Brain microvascular endothelial cell (primary cell): ENCODE measurements around the gene RNF207.

Experiments
- DNase-seq: peaks from one replicate; pipeline ENCODE4 v3.0.0-alpha.2; 2020
- H3K27ac ChIP-seq: fragments of 250-450 bp; sonication (Bioruptor Pico); 2 replicates; pipeline ENCODE4 v1.5.1; 2020; ENCODE audit warnings: mild to moderate bottlenecking, moderate library complexity
- H3K27me3 ChIP-seq: fragments of 250-450 bp; sonication (Bioruptor Pico); replicated peaks from 2 replicates; pipeline ENCODE4 v1.5.1; 2020; ENCODE audit warnings: mild to moderate bottlenecking
- H3K36me3 ChIP-seq: fragments of 250-450 bp; sonication (Bioruptor Pico); replicated peaks from 2 replicates; pipeline ENCODE4 v1.5.1; 2020; ENCODE audit warnings: mild to moderate bottlenecking
- H3K4me3 ChIP-seq: 2 replicates; pipeline ENCODE4 v1.5.1; 2011; ENCODE audit warnings: low read depth, mild to moderate bottlenecking, control low read depth, low read length, moderate library complexity
- in situ Hi-C: cut with HindIII; loops from 2 replicates; pipeline ENCODE4 v1.10.0; 2017; ENCODE audit warnings: low sequenced_read_pairs, low pct_ligation_motif_present
- TF ChIP-seq, protein P1 (sequence below): IDR thresholded peaks from 2 replicates; pipeline ENCODE4 v1.5.1; 2011; ENCODE audit warnings: low read depth, mild to moderate bottlenecking, moderate library complexity, low read length, control low read depth, inconsistent platforms; ENCODE audit errors: missing control alignments

Gene RNF207

DNA sequence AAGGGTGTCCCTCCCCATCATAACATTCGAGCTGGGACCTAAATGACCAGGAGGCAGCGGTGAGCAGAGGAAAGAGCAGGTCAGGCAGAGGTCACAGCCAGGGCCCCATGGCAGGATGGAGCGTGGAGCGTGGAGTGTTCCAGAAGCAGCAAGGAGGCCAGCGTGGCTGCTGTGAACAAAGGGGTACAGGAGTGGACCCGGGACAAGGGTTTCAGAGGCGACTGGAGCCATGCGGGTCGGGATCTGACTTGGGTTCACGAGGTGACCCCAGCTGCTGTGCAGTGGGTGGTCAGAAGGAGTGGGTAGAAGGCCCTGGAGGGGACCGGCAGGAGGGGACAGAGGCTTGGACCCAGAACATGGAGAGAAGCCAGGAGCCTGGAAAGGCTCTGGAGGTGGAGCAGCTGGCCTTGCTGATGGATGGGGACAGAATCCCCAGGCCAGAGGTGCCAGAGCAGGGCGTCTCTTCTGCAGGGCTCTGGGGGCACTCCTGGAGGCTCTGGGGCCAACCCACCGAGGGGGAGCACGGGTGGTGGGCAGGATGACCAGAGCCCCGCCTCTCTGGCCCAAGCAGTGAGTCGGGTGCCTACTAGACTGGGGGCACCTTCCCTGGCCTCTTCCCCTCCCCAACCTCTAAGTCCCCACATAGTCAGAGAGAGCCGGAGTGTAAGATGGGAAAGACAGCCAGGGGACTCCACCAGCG is 28.1 kb upstream of the RNF207 start:
- in situ Hi-C loops = no loop called here

DNA sequence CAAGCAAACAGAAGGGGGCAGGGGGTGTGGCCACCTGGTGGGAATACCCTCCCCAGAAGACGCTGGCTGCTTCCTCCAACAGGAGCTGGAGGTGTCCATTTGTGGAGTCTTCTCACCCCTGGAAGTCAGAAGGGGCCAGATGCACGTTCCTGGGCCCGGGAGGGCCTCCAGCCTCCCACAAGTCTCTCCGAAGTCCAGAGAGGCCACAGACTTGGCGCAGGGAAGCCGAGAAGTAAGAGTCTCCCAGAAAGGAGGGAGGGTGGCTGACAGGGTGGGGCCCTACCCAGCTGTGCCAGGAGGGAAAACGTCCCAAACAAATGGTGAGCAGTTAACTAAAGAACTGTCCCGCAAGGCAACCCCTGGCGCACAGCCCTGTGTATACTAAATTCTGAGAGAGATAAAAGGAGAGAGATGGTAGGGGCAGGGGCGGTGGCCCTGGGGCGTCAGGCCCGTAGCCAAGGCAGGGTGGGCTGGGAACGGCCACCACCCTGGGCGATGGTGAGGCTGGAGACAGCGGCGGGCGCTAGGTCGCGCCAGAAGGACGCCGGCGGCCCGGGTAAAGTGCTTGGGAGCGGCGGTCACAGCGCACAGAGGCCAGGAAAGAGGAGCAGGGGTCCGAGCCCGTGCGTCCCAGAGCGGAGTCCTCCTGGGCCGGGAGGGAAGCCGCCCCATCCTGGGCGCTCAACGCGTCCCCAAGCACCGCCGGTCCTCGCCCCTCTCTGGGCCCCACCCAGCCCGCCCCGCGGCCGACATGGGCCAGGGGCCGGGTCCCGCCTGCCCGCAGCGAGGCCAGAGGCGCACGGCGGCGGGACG is 27.0 kb upstream of the RNF207 start:
- in situ Hi-C loops = no loop called here
- H3K4me3 ChIP-seq = no peak overlapping the region
- H3K36me3 ChIP-seq = no peaks in the 10 kb centered on the region
- no peak overlapping the region for H3K27ac ChIP-seq
- TF ChIP-seq, protein P1, sequence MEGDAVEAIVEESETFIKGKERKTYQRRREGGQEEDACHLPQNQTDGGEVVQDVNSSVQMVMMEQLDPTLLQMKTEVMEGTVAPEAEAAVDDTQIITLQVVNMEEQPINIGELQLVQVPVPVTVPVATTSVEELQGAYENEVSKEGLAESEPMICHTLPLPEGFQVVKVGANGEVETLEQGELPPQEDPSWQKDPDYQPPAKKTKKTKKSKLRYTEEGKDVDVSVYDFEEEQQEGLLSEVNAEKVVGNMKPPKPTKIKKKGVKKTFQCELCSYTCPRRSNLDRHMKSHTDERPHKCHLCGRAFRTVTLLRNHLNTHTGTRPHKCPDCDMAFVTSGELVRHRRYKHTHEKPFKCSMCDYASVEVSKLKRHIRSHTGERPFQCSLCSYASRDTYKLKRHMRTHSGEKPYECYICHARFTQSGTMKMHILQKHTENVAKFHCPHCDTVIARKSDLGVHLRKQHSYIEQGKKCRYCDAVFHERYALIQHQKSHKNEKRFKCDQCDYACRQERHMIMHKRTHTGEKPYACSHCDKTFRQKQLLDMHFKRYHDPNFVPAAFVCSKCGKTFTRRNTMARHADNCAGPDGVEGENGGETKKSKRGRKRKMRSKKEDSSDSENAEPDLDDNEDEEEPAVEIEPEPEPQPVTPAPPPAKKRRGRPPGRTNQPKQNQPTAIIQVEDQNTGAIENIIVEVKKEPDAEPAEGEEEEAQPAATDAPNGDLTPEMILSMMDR = no peak
- H3K27me3 ChIP-seq = peaks cover 39% of the 10 kb centered on the region
- DNase-seq = no peak

More for the DNA sequence above, 28.1 kb upstream of the RNF207 start:
- TF ChIP-seq, protein P1 = no peak
- no peak overlapping the region for H3K27ac ChIP-seq
- H3K36me3 ChIP-seq = no peaks in the 10 kb centered on the region
- H3K27me3 ChIP-seq = peaks cover 39% of the 10 kb centered on the region
- no peak for DNase-seq
- H3K4me3 ChIP-seq = no peak overlapping the region

DNA sequence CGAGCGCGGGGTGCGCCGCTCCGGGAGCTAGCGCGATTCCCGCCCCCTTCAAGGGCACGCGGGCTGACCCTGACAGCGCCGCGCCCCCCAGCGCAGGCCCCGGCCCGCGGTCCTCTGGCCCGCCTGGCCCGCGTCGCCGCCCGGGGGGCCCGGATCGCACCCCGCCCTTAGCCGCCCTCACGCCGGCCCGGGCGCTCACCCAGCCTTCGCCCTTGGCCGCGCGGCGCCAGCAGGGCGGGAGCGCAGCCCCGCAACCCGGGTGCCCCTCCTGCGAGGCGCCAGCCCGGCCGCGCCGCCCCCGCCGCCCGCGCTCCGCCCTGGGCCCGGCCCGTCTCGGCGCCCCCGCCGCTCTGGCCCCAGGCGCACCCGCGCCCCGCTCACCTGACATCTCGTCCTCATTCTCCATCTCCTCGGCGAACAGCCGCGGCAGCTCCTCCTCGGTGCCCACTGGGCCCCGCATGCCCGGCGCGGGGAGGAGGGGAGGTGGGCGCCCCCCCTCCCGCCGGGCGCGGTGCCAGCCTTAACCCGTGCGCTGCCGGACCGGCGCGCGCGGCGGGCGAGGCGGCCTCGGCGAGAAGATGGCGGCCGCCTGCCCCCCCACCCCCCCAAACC is 26.2 kb upstream of the RNF207 start:
- no peak overlapping the region for H3K4me3 ChIP-seq
- H3K27me3 ChIP-seq = peaks cover 39% of the 10 kb centered on the region
- DNase-seq = no peak
- TF ChIP-seq, protein P1 = no peak
- in situ Hi-C loops = no loop called here
- H3K36me3 ChIP-seq = peaks cover 4% of the 10 kb centered on the region
- no peak overlapping the region for H3K27ac ChIP-seq

DNA sequence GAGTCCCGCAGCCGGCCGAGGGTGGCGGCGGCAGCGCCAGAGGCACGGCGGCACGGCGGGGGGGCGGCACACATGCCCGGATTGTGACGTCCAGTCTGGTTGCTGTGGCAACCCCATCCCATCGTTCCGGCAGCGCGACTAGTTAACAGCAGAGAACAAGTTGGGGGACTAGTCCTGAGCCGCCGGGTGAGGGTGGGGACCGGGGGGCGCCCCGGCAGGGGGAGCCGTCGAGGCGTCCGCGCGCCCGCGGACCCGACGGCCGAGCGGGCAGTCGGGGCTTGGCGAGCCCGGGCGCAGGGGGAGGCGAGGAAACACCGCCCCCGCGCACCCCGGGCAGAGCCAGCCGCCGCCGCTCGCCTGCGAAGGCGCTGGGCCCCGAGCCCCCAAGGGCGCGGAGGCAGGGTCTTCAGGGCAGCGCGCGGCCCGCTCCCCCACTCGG is 25.6 kb upstream of the RNF207 start, which contains the start of gene CHD5:
Gene CHD5, minus strand, starts transcription at position 54 of the 439 bp plus-strand sequence. CDS start 298 bp downstream, outside the sequence.
- Histone ChIP-seq H3K36me3 (peaks cover 4% of the 10 kb centered on the region), H3K27me3 (peaks cover 39% of the 10 kb centered on the region), H3K4me3 (no peak within 1 kb of the TSS), H3K27ac (no peak within 1 kb of the TSS)
- TF ChIP-seq, protein P1 = peak; percentile 14
- in situ Hi-C loops = no loop called here
- no peak for DNase-seq

DNA sequence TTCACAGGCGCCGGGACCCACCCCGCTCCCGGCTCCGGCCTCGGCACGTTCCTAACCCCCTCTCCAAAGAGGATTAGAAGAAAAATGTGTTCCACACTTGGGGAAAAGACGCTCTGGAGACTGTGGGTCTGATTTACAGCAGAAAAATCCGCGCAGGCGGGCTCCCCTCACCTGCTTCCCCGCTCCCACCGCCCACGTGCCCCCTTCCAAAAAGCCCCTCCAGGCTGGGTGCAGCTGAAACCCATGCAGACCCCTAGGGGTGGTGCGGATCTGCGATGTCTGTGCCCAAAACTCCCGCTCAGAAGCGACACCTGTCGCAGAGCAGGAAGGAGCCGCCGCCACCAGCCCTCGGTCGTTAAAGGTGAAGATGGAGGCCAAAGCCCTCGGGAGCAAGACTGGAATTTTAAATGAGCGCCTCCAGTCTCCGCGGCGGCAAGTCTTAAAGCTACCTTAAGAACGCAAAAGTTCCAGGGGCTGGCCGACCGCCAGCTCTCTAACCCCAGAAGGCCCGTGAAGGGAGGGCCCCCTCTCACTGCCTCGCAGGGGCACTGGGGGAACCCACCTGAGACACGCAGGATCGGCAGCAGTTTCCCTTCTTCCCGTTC is 25.1 kb upstream of the RNF207 start:
- peaks cover 9% of the 10 kb centered on the region for H3K36me3 ChIP-seq
- TF ChIP-seq, protein P1 = no peak
- H3K27me3 ChIP-seq = peaks cover 39% of the 10 kb centered on the region
- no peak overlapping the region for H3K27ac ChIP-seq
- DNase-seq = no peak
- no peak overlapping the region for H3K4me3 ChIP-seq
- in situ Hi-C loops = no loop called here
